Neuronal stem cell (in vitro differentiated cells): ENCODE data around the gene MAGEA2B. TPM values are rescaled to one million over a fixed set of nuclear protein-coding genes. Genes with fewer than 3 reads are reported as not detected.
"Not testable (repeated sequence)": the region's sequence is repeated elsewhere in the genome, so short reads cannot be mapped to it uniquely, and the experiment has no call there.

ENCODE experiments used
- DNase-seq: peaks from one replicate; pipeline ENCODE4 v3.0.0-alpha.2; 2013; ENCODE audit warnings: low spot score
- H2AFZ ChIP-seq: one replicate; pipeline ENCODE4 v1.6.1; 2013; ENCODE audit warnings: mild to moderate bottlenecking, low read length, inconsistent platforms
- H2AK5ac ChIP-seq: 2 replicates; pipeline ENCODE4 v1.6.1; 2013; ENCODE audit warnings: low read depth, mild to moderate bottlenecking, inconsistent platforms, low read length, moderate library complexity, mixed read lengths
- H2BK120ac ChIP-seq: 2 replicates; pipeline ENCODE4 v1.6.1; 2013; ENCODE audit warnings: low read depth, mild to moderate bottlenecking, inconsistent platforms, low read length, moderate library complexity, mixed read lengths
- H2BK12ac ChIP-seq: one replicate; pipeline ENCODE4 v1.6.1; 2013; ENCODE audit warnings: low read length, inconsistent platforms
- H2BK15ac ChIP-seq: 2 replicates; pipeline ENCODE4 v1.6.1; 2013; ENCODE audit warnings: mild to moderate bottlenecking, low read length, inconsistent platforms, mixed read lengths
- H2BK5ac ChIP-seq: one replicate; pipeline ENCODE4 v1.6.1; 2013; ENCODE audit warnings: inconsistent platforms, mild to moderate bottlenecking, low read length, moderate library complexity
- H3K14ac ChIP-seq: one replicate; pipeline ENCODE4 v1.6.1; 2013; ENCODE audit warnings: low read length, inconsistent platforms
- H3K18ac ChIP-seq: 2 replicates; pipeline ENCODE4 v1.6.1; 2013; ENCODE audit warnings: low read length, inconsistent platforms
- H3K23ac ChIP-seq: 2 replicates; pipeline ENCODE4 v1.6.1; 2013; ENCODE audit warnings: low read depth, mild to moderate bottlenecking, mixed read lengths, low read length, inconsistent platforms; ENCODE audit not compliant: poor library complexity
- H3K27ac ChIP-seq: replicated peaks from 3 replicates; pipeline ENCODE4 v1.5.1; 2013; ENCODE audit warnings: low read length, inconsistent platforms
- H3K27me3 ChIP-seq, 3 experiments: 2 replicates each; pipeline ENCODE4 v1.6.1; 2013; ENCODE audit warnings: low read length in 3 of 3, mild to moderate bottlenecking in 2 of 3, inconsistent platforms in 1 of 3, low read depth in 1 of 3, mixed read lengths in 1 of 3, moderate library complexity in 1 of 3; ENCODE audit not compliant: control insufficient read depth in 3 of 3, insufficient read depth in 3 of 3
- H3K36me3 ChIP-seq, 2 donors: replicated peaks in 1 of 2; 2 replicates each; pipeline ENCODE4 v1.6.1; 2013; ENCODE audit warnings: low read length in 2 of 2; ENCODE audit not compliant: control insufficient read depth in 2 of 2, insufficient read depth in 2 of 2
- H3K4ac ChIP-seq: 2 replicates; pipeline ENCODE4 v1.6.1; 2013; ENCODE audit warnings: inconsistent platforms, mild to moderate bottlenecking, low read length, moderate library complexity
- H3K4me1 ChIP-seq, 2 donors: 1 replicate in 1 of 2; 2 replicates in 1 of 2; pipeline ENCODE4 v1.6.1; 2013; ENCODE audit warnings: low read length in 2 of 2, low read depth in 1 of 2; ENCODE audit not compliant: control insufficient read depth in 2 of 2, insufficient read depth in 1 of 2
- H3K4me2 ChIP-seq: one replicate; pipeline ENCODE4 v1.6.1; 2013; ENCODE audit warnings: mild to moderate bottlenecking, low read length, inconsistent platforms; ENCODE audit not compliant: insufficient read depth, poor library complexity, severe bottlenecking
- H3K4me3 ChIP-seq, 2 donors: 2 replicates each; pipeline ENCODE4 v1.5.1; 2013; ENCODE audit warnings: low read length in 2 of 2, mild to moderate bottlenecking in 2 of 2, inconsistent platforms in 1 of 2, moderate library complexity in 1 of 2
- H3K79me1 ChIP-seq: one replicate; pipeline ENCODE4 v1.6.1; 2013; ENCODE audit warnings: low read depth, mild to moderate bottlenecking, inconsistent platforms, low read length, moderate library complexity
- H3K9ac ChIP-seq: one replicate; pipeline ENCODE4 v1.6.1; 2013; ENCODE audit warnings: mild to moderate bottlenecking, low read depth, low read length, inconsistent platforms; ENCODE audit not compliant: poor library complexity
- H3K9me3 ChIP-seq, 2 donors: replicated peaks in 1 of 2; 2 replicates each; pipeline versions ENCODE3 to v1.6.1; 2013; ENCODE audit warnings: low read length in 2 of 2, mild to moderate bottlenecking in 2 of 2, inconsistent platforms in 1 of 2, low read depth in 1 of 2, mixed read lengths in 1 of 2, moderate library complexity in 1 of 2; ENCODE audit not compliant: control insufficient read depth in 2 of 2, insufficient read depth in 1 of 2
- H4K8ac ChIP-seq: one replicate; pipeline ENCODE4 v1.6.1; 2013; ENCODE audit warnings: low read depth, mild to moderate bottlenecking, inconsistent platforms, low read length, moderate library complexity
- H4K91ac ChIP-seq: one replicate; pipeline ENCODE4 v1.6.1; 2013; ENCODE audit warnings: low read length, low read depth, mild to moderate bottlenecking, inconsistent platforms; ENCODE audit not compliant: poor library complexity
- WGBS, 2 donors: extraction: QIAGEN DNeasy Blood & Tissue Kit; methylation state at CpG; one replicate each; pipeline ENCODE4 v1.1.7; 2013; ENCODE audit warnings: missing lambda C conversion rate in 2 of 2, mixed read lengths in 1 of 2; ENCODE audit not compliant: insufficient read length in 2 of 2, insufficient replicate concordance in 1 of 2; ENCODE audit errors: extremely low coverage in 2 of 2; 5-methylcytosine and 5-hydroxymethylcytosine counted together
- polyA plus RNA-seq, 2 experiments: library from polyadenylated mRNA; stranded (reverse); fragments of 200-250 nt; gene quantifications; one replicate each; pipeline ENCODE4 v1.2.3, GENCODE V29; 2013

The MAGEA2B gene
- 0.07 TPM for polyA plus RNA-seq (2013, experiment 1 of 2)
- not detected for polyA plus RNA-seq (2013, experiment 2 of 2)

DNA sequence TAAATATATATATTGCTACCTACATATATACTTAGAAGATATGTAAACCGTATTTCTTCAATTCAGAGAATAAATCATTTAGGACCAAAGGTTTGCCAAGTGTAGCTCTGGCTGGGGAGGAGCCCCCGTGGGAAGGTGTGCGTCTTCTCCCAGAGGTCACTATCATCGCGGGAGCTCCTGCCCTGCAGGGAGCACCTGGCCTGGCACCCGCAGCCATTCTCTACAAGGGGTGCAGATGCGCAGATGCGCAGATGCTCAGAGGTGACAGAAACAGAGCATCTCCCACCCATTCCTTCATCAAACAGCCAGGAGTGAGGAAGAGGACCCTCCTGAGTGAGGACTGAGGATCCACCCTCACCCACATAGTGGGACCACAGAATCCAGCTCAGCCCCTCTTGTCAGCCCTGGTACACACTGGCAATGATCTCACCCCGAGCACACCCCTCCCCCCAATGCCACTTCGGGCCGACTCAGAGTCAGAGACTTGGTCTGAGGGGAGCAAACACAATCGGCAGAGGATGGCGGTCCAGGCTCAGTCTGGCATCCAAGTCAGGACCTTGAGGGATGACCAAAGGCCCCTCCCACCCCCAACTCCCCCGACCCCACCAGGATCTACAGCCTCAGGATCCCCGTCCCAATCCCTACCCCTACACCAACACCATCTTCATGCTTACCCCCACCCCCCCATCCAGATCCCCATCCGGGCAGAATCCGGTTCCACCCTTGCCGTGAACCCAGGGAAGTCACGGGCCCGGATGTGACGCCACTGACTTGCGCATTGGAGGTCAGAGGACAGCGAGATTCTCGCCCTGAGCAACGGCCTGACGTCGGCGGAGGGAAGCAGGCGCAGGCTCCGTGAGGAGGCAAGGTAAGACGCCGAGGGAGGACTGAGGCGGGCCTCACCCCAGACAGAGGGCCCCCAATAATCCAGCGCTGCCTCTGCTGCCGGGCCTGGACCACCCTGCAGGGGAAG, at the start of gene MAGEA2B:
Gene MAGEA2B (plus strand): TSS at position 814 of the 973 bp plus-strand sequence. CDS start 2,479 bp downstream, outside the sequence.
- not testable (repeated sequence) for H3K36me3 ChIP-seq, H3K9me3 ChIP-seq, H2BK120ac ChIP-seq, H3K4me2 ChIP-seq, H3K9ac ChIP-seq, H3K27ac ChIP-seq, H2AK5ac ChIP-seq, H3K4ac ChIP-seq, H2BK5ac ChIP-seq, H3K79me1 ChIP-seq, H4K8ac ChIP-seq, H3K4me1 ChIP-seq, H3K23ac ChIP-seq, H3K4me3 ChIP-seq, H4K91ac ChIP-seq, H2BK12ac ChIP-seq, H3K18ac ChIP-seq, H2BK15ac ChIP-seq, H2AFZ ChIP-seq, DNase-seq, H3K14ac ChIP-seq, H3K27me3 ChIP-seq
- no CpG with 5 or more reads among the region's 35 CpGs for WGBS, 2 donors

- Histone ChIP-seq H2BK5ac (no peak overlapping the region), H3K9me3 (no peaks in the 10 kb centered on the region), H3K18ac (no peak overlapping the region), H3K4me3 (no peak overlapping the region), H2AFZ (no peak overlapping the region), H3K27ac (no peak overlapping the region), H3K23ac (no peak overlapping the region), H4K91ac (no peak overlapping the region), H2BK15ac (no peak overlapping the region), H3K4me1 (no peaks in the 10 kb centered on the region), H2AK5ac (no peak overlapping the region), H3K79me1 (no peaks in the 10 kb centered on the region), H3K4ac (no peak overlapping the region), H2BK12ac (no peak overlapping the region), H3K27me3 (no peaks in the 10 kb centered on the region), H3K36me3 (no peaks in the 10 kb centered on the region), H3K4me2 (no peak overlapping the region), H3K14ac (no peak overlapping the region), H4K8ac (no peak overlapping the region), H3K9ac (no peak overlapping the region), H2BK120ac (no peak overlapping the region)
- WGBS, 2 donors: no CpG with 5 or more reads among the region's 2 CpGs
- no peak for DNase-seq
These were observed 40.3 kb upstream of the MAGEA2B start for GRCh38 chrX:152674135-152674534.

DNA sequence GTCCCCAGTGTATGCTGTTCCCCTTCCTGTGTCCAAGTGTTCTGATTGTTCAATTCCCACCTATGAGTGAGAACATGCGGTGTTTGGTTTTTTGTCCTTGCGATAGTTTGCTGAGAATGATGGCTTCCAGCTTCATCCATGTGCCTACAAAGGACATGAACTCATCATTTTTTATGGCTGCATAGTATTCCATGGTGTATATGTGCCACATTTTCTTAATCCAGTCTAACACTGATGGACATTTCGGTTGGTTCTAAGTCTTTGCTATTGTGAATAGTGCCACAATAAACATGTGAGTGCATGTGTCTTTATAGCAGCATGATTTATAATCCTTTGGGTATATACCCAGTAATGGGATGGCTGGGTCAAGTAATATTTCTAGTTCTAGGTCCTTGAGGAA, 39.8 kb upstream of the MAGEA2B start:
- not testable (repeated sequence) for H2BK15ac ChIP-seq, H3K4me2 ChIP-seq, H3K9me3 ChIP-seq, H4K91ac ChIP-seq, H3K79me1 ChIP-seq, H3K23ac ChIP-seq, H2BK12ac ChIP-seq, H3K4me3 ChIP-seq, H2BK5ac ChIP-seq, H3K14ac ChIP-seq, H3K18ac ChIP-seq, H3K4me1 ChIP-seq, H2BK120ac ChIP-seq, H2AFZ ChIP-seq, DNase-seq, H3K36me3 ChIP-seq, H2AK5ac ChIP-seq, H3K4ac ChIP-seq, H3K27me3 ChIP-seq, H3K9ac ChIP-seq, H3K27ac ChIP-seq, H4K8ac ChIP-seq
- WGBS, 2 donors: no CpG with 5 or more reads among the region's 3 CpGs

- H2AFZ ChIP-seq, H2AK5ac ChIP-seq, H3K4ac ChIP-seq, H3K36me3 ChIP-seq, H3K23ac ChIP-seq, H3K27ac ChIP-seq, H3K9me3 ChIP-seq, H3K79me1 ChIP-seq, H3K18ac ChIP-seq, H4K8ac ChIP-seq, H4K91ac ChIP-seq, H3K14ac ChIP-seq, H2BK5ac ChIP-seq, H3K4me2 ChIP-seq, H3K9ac ChIP-seq, H3K4me1 ChIP-seq, H2BK12ac ChIP-seq, H2BK120ac ChIP-seq, H3K4me3 ChIP-seq, H2BK15ac ChIP-seq, H3K27me3 ChIP-seq, DNase-seq: not testable (repeated sequence)
- WGBS, 2 donors: no CpG with 5 or more reads among the region's 3 CpGs
These were observed 33.4 kb upstream of the MAGEA2B start for GRCh38 chrX:152681012-152681411.
